Hepatocyte (in vitro differentiated cells): Measurements from ENCODE around the gene NLGN4X. TPM values are rescaled to one million over a fixed set of nuclear protein-coding genes. Genes with fewer than 3 reads are reported as not detected.

Experiments
- DNase-seq: peaks from one replicate; pipeline ENCODE4 v3.0.0-alpha.2; 2016; ENCODE audit warnings: low spot score
- H2AFZ ChIP-seq: fragments of 200-600 bp; sonication (generic); 2 replicates; pipeline ENCODE4 v1.6.0; 2016; ENCODE audit warnings: antibody characterized with exemption, mild to moderate bottlenecking
- H3K27ac ChIP-seq: fragments of 200-600 bp; sonication (generic); 2 replicates; pipeline ENCODE4 v1.5.1; 2016; ENCODE audit warnings: mild to moderate bottlenecking
- H3K27me3 ChIP-seq: fragments of 200-600 bp; sonication (generic); 2 replicates; pipeline ENCODE4 v1.6.1; 2016
- H3K36me3 ChIP-seq: fragments of 200-600 bp; sonication (generic); replicated peaks from 2 replicates; pipeline ENCODE4 v1.5.1; 2016; ENCODE audit warnings: low read depth; ENCODE audit not compliant: insufficient read depth
- H3K4me1 ChIP-seq: fragments of 200-600 bp; sonication (generic); 2 replicates; pipeline ENCODE4 v1.5.1; 2016; ENCODE audit warnings: mild to moderate bottlenecking, moderate library complexity; ENCODE audit not compliant: insufficient read depth
- H3K4me2 ChIP-seq: fragments of 200-600 bp; sonication (generic); 2 replicates; pipeline ENCODE4 v1.6.0; 2016
- H3K4me3 ChIP-seq: fragments of 200-600 bp; sonication (generic); 2 replicates; pipeline ENCODE4 v1.5.1; 2016; ENCODE audit warnings: mild to moderate bottlenecking
- H3K79me2 ChIP-seq: fragments of 200-600 bp; sonication (generic); 2 replicates; pipeline ENCODE4 v1.6.0; 2017; ENCODE audit warnings: mild to moderate bottlenecking
- H3K9me2 ChIP-seq: fragments of 200-600 bp; sonication (generic); replicated peaks from 2 replicates; pipeline ENCODE4 v1.6.0; 2017; ENCODE audit warnings: mild to moderate bottlenecking; ENCODE audit not compliant: insufficient read depth
- H3K9me3 ChIP-seq: fragments of 200-600 bp; sonication (generic); 2 replicates; pipeline ENCODE4 v1.5.1; 2016; ENCODE audit warnings: low read depth, mild to moderate bottlenecking
- H4K20me1 ChIP-seq: fragments of 200-600 bp; sonication (generic); 2 replicates; pipeline ENCODE4 v1.6.0; 2016; ENCODE audit warnings: mild to moderate bottlenecking; ENCODE audit not compliant: insufficient read depth, poor library complexity, severe bottlenecking
- EZH2 ChIP-seq: fragments of 200-600 bp; sonication (generic); IDR thresholded peaks from 2 replicates; pipeline ENCODE4 v1.6.1; 2016; ENCODE audit warnings: antibody characterized with exemption, mild to moderate bottlenecking, borderline replicate concordance
- EZH2phosphoT487 ChIP-seq: fragments of 200-600 bp; sonication (generic); IDR thresholded peaks from one replicate; pipeline ENCODE4 v1.6.1; 2018; ENCODE audit warnings: antibody characterized with exemption, mild to moderate bottlenecking, low read depth, moderate library complexity; ENCODE audit not compliant: unreplicated experiment, severe bottlenecking
- WGBS: methylation state at CpG from one replicate; pipeline ENCODE4 v1.1.6; 2016; ENCODE audit warnings: low lambda C conversion rate; ENCODE audit errors: missing lambda C conversion rate; 5-methylcytosine and 5-hydroxymethylcytosine counted together
- polyA plus RNA-seq: library from polyadenylated mRNA; unstranded; fragments of >200 nt; fragmentation: Nextera tagmentation; extraction: Ambion mirVana; gene quantifications from 2 replicates; pipeline ENCODE4 v1.2.1, GENCODE V29; 2016
- total RNA-seq: library from RNA; depleted of rRNA; stranded (reverse); fragments of >200 nt; gene quantifications from 2 replicates; pipeline ENCODE4 v1.2.3, GENCODE V29; 2014
- TF ChIP-seq, protein P1 (sequence below): fragments of 200-600 bp; sonication (generic); IDR thresholded peaks from 2 replicates; pipeline ENCODE4 v1.5.1; 2016; ENCODE audit warnings: antibody characterized with exemption, mild to moderate bottlenecking; ENCODE audit not compliant: poor library complexity

The NLGN4X gene
- total and polyA plus RNA-seq, 2 experiments from 2014 or later, result 2.1 to 4.5 TPM

DNA sequence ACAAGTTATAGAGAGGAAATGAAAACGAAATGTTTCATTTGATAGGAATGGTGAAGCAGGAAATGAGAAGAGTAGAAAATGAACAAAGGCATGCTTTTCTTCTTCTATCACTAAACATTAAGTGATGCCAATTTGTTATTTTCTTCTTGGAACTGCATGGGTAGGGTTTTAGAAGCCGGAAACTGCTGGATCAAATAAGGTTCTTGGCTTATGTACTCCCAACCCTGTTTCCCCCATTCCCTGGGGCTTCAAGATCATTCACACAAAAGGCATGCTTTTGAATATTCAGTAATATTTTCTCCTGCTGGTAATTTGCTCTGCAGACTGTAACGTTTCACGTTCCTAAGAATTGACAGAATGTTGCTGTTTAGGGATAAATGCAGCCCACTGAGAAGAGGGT, 224.1 kb downstream of the NLGN4X start:
- H3K4me2 ChIP-seq, result no peak overlapping the region
- H3K9me3 ChIP-seq, result no peaks in the 10 kb centered on the region
- no peaks in the 10 kb centered on the region for H4K20me1 ChIP-seq
- no peaks in the 10 kb centered on the region for H3K79me2 ChIP-seq
- no peaks in the 10 kb centered on the region for H3K4me1 ChIP-seq
- H2AFZ ChIP-seq, result no peak overlapping the region
- H3K27ac ChIP-seq, result no peak overlapping the region
- WGBS, result 73% methylated on average over 4 of the region's 4 CpGs
- no peaks in the 10 kb centered on the region for H3K27me3 ChIP-seq
- TF ChIP-seq EZH2phosphoT487, result no peak
- TF ChIP-seq, protein P1, sequence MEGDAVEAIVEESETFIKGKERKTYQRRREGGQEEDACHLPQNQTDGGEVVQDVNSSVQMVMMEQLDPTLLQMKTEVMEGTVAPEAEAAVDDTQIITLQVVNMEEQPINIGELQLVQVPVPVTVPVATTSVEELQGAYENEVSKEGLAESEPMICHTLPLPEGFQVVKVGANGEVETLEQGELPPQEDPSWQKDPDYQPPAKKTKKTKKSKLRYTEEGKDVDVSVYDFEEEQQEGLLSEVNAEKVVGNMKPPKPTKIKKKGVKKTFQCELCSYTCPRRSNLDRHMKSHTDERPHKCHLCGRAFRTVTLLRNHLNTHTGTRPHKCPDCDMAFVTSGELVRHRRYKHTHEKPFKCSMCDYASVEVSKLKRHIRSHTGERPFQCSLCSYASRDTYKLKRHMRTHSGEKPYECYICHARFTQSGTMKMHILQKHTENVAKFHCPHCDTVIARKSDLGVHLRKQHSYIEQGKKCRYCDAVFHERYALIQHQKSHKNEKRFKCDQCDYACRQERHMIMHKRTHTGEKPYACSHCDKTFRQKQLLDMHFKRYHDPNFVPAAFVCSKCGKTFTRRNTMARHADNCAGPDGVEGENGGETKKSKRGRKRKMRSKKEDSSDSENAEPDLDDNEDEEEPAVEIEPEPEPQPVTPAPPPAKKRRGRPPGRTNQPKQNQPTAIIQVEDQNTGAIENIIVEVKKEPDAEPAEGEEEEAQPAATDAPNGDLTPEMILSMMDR, result no peak
- no peak for TF ChIP-seq EZH2
- no peaks in the 10 kb centered on the region for H3K36me3 ChIP-seq
- no peak overlapping the region for H3K4me3 ChIP-seq
- H3K9me2 ChIP-seq, result no peaks in the 10 kb centered on the region
- DNase-seq, result no peak

DNA sequence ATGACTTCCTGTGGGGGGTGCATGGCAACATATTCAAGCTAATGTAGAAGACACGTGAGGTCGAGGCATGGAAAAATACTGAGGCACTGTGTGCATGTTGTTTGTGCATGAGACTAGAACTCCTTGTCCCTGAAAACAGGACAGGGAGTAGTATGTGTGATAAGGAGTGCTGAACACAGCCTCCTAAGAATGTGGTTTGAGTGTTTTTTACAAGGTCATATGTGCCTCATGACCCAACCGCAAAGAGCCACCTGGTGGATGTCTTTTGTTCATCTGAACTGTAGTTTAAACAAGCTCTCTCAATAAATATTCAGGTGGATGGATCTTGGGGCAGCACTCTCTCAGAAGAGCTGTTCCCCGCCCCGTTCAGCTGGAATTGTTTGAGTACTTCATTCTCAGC, 226.6 kb downstream of the NLGN4X start:
- TF ChIP-seq EZH2 (no peak), EZH2phosphoT487 (no peak)
- TF ChIP-seq, protein P1, result no peak
- 65% methylated on average over 5 of the region's 5 CpGs for WGBS
- Histone ChIP-seq H3K9me2 (no peaks in the 10 kb centered on the region), H3K4me3 (no peak overlapping the region), H3K79me2 (no peaks in the 10 kb centered on the region), H3K4me1 (no peaks in the 10 kb centered on the region), H3K4me2 (no peak overlapping the region), H3K27ac (no peak overlapping the region), H3K27me3 (no peaks in the 10 kb centered on the region), H3K9me3 (no peaks in the 10 kb centered on the region), H2AFZ (no peak overlapping the region), H4K20me1 (no peaks in the 10 kb centered on the region), H3K36me3 (no peaks in the 10 kb centered on the region)
- DNase-seq, result peak; percentile 5

DNA sequence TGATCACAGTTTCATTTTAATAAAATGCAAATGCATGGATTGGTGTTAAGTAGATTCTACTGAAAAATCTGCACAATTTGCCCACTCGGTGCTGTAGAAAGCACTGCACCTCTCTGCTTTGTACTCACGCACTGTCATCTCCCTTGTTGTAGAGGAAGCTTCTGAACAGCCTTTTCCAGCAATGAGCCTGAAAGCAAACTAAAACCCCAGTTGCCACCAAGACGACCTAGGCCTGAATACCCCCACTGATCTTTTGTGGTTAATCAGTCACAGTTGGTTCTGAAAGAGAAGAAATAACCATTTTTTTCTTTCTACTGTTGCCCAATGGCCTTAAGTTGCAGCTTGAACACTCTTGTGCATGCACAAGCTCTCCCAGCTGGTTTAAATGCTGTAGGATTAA, 229.8 kb downstream of the NLGN4X start:
- no peaks in the 10 kb centered on the region for H4K20me1 ChIP-seq
- no peak overlapping the region for H3K4me3 ChIP-seq
- no peak overlapping the region for H3K4me2 ChIP-seq
- no peaks in the 10 kb centered on the region for H3K4me1 ChIP-seq
- WGBS, result 68% methylated on average over 3 of the region's 3 CpGs
- H3K27me3 ChIP-seq, result no peaks in the 10 kb centered on the region
- H3K9me2 ChIP-seq, result no peaks in the 10 kb centered on the region
- no peak for DNase-seq
- no peaks in the 10 kb centered on the region for H3K36me3 ChIP-seq
- no peak overlapping the region for H2AFZ ChIP-seq
- no peaks in the 10 kb centered on the region for H3K79me2 ChIP-seq
- no peak overlapping the region for H3K27ac ChIP-seq
- no peaks in the 10 kb centered on the region for H3K9me3 ChIP-seq
- no peak for TF ChIP-seq EZH2phosphoT487
- TF ChIP-seq EZH2, result no peak
- TF ChIP-seq, protein P1, result no peak

DNA sequence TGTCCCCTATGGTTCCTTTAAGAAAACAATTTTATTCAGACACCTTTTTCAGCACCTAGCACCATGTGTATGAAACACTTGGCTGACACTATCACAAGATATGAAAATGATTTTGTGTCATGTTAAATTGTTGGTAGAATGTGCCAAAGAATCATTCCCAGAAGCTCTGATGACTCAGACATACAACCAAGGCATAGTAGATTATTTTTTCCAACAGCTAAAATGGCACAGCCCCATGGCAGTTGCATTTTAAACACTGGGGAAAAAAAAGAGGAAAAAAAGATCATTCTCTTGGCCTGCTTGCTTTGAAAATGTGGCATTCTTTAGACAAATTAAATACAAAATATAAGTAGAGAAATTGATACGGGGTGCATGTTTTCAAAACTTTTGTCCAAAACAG, 230.2 kb downstream of the NLGN4X start:
- Histone ChIP-seq H3K27ac (no peak overlapping the region), H2AFZ (no peak overlapping the region), H3K4me2 (no peak overlapping the region), H4K20me1 (no peaks in the 10 kb centered on the region), H3K9me2 (no peaks in the 10 kb centered on the region), H3K4me3 (no peak overlapping the region), H3K27me3 (no peaks in the 10 kb centered on the region), H3K9me3 (no peaks in the 10 kb centered on the region), H3K79me2 (no peaks in the 10 kb centered on the region), H3K36me3 (no peaks in the 10 kb centered on the region), H3K4me1 (no peaks in the 10 kb centered on the region)
- 78% methylated on average over 1 of the region's 1 CpG for WGBS
- TF ChIP-seq EZH2phosphoT487 (no peak), EZH2 (no peak)
- TF ChIP-seq, protein P1, result no peak
- DNase-seq, result no peak
